HK-2 (cell line): ENCODE results near the gene STRAP.

Experiments
- DNase-seq: peaks from one replicate; pipeline ENCODE4 v3.0.0-alpha.2; 2018; ENCODE audit not compliant: unreplicated experiment

STRAP gene

GRCh38 chr12:15882118-15882971 lies at the start of gene STRAP:
Gene STRAP (plus strand): TSS chr12:15882387. CDS start chr12:15882708, 321 bp downstream.
- peak; percentile 96 for DNase-seq

- DNase-seq: no peak
Measured at GRCh38 chr12:15834575-15834974, 47.6 kb upstream of the STRAP start.

- DNase-seq: no peak
Measured at GRCh38 chr12:15837141-15837790, 44.9 kb upstream of the STRAP start.

GRCh38 chr12:15839041-15839440 lies 43.1 kb upstream of the STRAP start:
- DNase-seq: no peak

- DNase-seq: no peak
Measured at GRCh38 chr12:15839682-15840081, 42.5 kb upstream of the STRAP start.

GRCh38 chr12:15842108-15842507 lies 40.1 kb upstream of the STRAP start:
- no peak for DNase-seq

GRCh38 chr12:15846887-15847286 lies 35.3 kb upstream of the STRAP start:
- no peak for DNase-seq

GRCh38 chr12:15848606-15849005 lies 33.6 kb upstream of the STRAP start:
- no peak for DNase-seq

- DNase-seq: no peak
Measured at GRCh38 chr12:15851045-15851620, 31.1 kb upstream of the STRAP start.

- DNase-seq: no peak
Measured at GRCh38 chr12:15851919-15852318, 30.3 kb upstream of the STRAP start.

- no peak for DNase-seq
Measured at GRCh38 chr12:15852383-15852782, 29.8 kb upstream of the STRAP start.

- no peak for DNase-seq
Measured at GRCh38 chr12:15853877-15854276, 28.3 kb upstream of the STRAP start.

GRCh38 chr12:15854916-15855315 lies 27.3 kb upstream of the STRAP start:
- DNase-seq: no peak

GRCh38 chr12:15855646-15856045 lies 26.5 kb upstream of the STRAP start:
- DNase-seq: no peak

GRCh38 chr12:15856097-15856982 lies 25.8 kb upstream of the STRAP start:
- DNase-seq: no peak

GRCh38 chr12:15858353-15858752 lies 23.8 kb upstream of the STRAP start:
- no peak for DNase-seq

GRCh38 chr12:15859116-15859515 lies 23.1 kb upstream of the STRAP start:
- DNase-seq: no peak

GRCh38 chr12:15861404-15861803 lies 20.8 kb upstream of the STRAP start:
- DNase-seq: no peak

- DNase-seq: no peak
Measured at GRCh38 chr12:15862840-15863239, 19.3 kb upstream of the STRAP start.

- no peak for DNase-seq
Measured at GRCh38 chr12:15863372-15863771, 18.8 kb upstream of the STRAP start.

GRCh38 chr12:15863984-15864383 lies 18.2 kb upstream of the STRAP start:
- DNase-seq: no peak

GRCh38 chr12:15868186-15868585 lies 14.0 kb upstream of the STRAP start:
- DNase-seq: no peak
